Mesothelial cell of epicardium (in vitro differentiated cells): Measurements from ENCODE around the gene TSEN2. TPM values are rescaled to one million over a fixed set of nuclear protein-coding genes. Genes with fewer than 3 reads are reported as not detected.
"Not testable (repeated sequence)": the region's sequence is repeated elsewhere in the genome, so short reads cannot be mapped to it uniquely, and the experiment has no call there.

Experiments
- DNase-seq, 2 experiments: peaks; one replicate each; pipeline ENCODE4 v3.0.0; 2021; ENCODE audit warnings: low spot score in 2 of 2; ENCODE audit not compliant: unreplicated experiment in 2 of 2
- H3K27ac Mint-ChIP-seq: 2 replicates; pipeline ENCODE4 v1.8.0; 2021; ENCODE audit warnings: mixed read lengths
- H3K27me3 Mint-ChIP-seq: 2 replicates; pipeline ENCODE4 v1.8.0; 2021; ENCODE audit warnings: low read depth, mixed read lengths
- H3K36me3 Mint-ChIP-seq: 2 replicates; pipeline ENCODE4 v1.8.0; 2021; ENCODE audit warnings: mixed read lengths
- H3K4me1 Mint-ChIP-seq: 2 replicates; pipeline ENCODE4 v1.8.0; 2021; ENCODE audit warnings: mixed read lengths
- H3K4me3 Mint-ChIP-seq: 2 replicates; pipeline ENCODE4 v1.8.0; 2021; ENCODE audit warnings: mild to moderate bottlenecking, moderate library complexity, mixed read lengths
- H3K9me3 Mint-ChIP-seq: 2 replicates; pipeline ENCODE4 v1.8.0; 2021; ENCODE audit warnings: mixed read lengths
- total RNA-seq: library from RNA; stranded (reverse); gene quantifications from 3 replicates; pipeline ENCODE4 v1.2.1, GENCODE V29; 2021
- TF ChIP-seq, protein P1 (sequence below): fragments of 200-600 bp; sonication (generic); IDR thresholded peaks from one replicate; pipeline ENCODE4 v1.5.0; 2021; ENCODE audit warnings: antibody characterized with exemption; ENCODE audit not compliant: unreplicated experiment

The TSEN2 gene
- total RNA-seq, 1 donor from 2014 or later = 29.0 TPM

DNA sequence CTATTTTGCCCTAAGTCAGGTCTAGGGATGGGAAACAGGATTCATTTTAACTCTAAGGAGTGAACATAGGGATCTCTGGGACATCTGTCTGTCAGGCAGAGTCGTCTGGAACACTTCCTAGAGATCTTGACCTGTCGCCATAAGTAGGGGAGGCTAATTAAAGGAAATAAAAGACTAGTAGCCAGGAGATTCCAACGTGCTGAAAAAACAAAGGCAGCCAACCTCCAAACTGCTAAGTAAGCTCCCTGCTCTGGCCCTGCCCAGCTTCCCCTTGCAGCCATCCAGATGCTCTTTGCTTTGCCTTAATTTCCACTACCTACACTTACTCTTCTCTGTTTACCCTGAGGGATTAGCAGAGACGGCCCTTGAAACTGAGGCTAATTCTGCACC lies 18.4 kb upstream of the TSEN2 start:
- Mint-ChIP-seq H3K9me3 (no peaks in the 10 kb centered on the region), H3K27me3 (no peaks in the 10 kb centered on the region), H3K4me1 (peaks cover 10% of the 10 kb centered on the region), H3K4me3 (no peak overlapping the region), H3K36me3 (no peaks in the 10 kb centered on the region), H3K27ac (no peak overlapping the region)
- DNase-seq = no peak
- TF ChIP-seq, protein P1, sequence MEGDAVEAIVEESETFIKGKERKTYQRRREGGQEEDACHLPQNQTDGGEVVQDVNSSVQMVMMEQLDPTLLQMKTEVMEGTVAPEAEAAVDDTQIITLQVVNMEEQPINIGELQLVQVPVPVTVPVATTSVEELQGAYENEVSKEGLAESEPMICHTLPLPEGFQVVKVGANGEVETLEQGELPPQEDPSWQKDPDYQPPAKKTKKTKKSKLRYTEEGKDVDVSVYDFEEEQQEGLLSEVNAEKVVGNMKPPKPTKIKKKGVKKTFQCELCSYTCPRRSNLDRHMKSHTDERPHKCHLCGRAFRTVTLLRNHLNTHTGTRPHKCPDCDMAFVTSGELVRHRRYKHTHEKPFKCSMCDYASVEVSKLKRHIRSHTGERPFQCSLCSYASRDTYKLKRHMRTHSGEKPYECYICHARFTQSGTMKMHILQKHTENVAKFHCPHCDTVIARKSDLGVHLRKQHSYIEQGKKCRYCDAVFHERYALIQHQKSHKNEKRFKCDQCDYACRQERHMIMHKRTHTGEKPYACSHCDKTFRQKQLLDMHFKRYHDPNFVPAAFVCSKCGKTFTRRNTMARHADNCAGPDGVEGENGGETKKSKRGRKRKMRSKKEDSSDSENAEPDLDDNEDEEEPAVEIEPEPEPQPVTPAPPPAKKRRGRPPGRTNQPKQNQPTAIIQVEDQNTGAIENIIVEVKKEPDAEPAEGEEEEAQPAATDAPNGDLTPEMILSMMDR = no peak

DNA sequence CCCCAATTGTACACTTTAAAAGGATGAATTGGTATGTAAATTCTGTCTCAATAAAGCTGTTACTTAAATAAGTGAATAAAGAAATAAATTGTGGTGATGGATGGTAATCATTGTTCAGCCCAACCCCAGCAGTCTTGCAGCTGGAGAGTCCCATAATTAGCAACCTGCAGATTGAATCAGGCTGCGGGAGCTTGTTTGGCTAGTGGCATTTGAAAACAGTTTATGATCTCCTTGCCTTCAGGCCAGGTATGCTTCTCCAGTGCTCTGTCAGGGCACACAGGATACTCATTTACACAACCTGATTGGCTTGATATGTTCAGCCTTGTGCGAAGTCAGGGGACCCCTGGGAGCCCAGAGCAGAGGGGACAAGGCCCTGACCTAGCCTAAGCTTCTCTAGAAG lies 16.5 kb upstream of the TSEN2 start:
- TF ChIP-seq, protein P1 = no peak
- peaks cover 18% of the 10 kb centered on the region for H3K4me1 Mint-ChIP-seq
- DNase-seq = no peak
- H3K9me3 Mint-ChIP-seq = no peaks in the 10 kb centered on the region
- H3K4me3 Mint-ChIP-seq = no peak overlapping the region
- H3K27me3 Mint-ChIP-seq = no peaks in the 10 kb centered on the region
- no peaks in the 10 kb centered on the region for H3K36me3 Mint-ChIP-seq
- no peak overlapping the region for H3K27ac Mint-ChIP-seq

DNA sequence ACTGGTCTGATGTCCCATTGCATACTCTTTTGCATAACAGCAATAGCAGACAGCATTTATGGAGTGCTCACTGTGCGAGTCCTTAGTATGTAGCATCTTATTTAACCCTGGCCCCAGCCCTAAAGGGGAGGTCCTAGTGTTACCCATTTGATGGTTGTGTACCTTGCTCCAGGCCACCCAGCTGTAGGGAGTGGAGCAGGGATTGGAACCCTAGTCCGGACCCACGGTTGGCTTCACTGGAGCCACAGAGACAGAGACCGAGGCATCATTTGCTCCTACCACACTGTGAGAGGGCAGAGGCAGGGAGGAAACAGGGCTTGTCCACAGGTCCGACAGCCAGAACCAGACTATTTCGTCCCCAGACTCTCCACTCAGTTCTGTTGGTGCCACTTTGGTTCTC lies 16.0 kb upstream of the TSEN2 start:
- no peak for DNase-seq
- TF ChIP-seq, protein P1 = no peak
- Mint-ChIP-seq H3K9me3 (no peaks in the 10 kb centered on the region), H3K36me3 (no peaks in the 10 kb centered on the region), H3K27ac (no peak overlapping the region), H3K4me3 (no peak overlapping the region), H3K27me3 (no peaks in the 10 kb centered on the region), H3K4me1 (peaks cover 19% of the 10 kb centered on the region)

DNA sequence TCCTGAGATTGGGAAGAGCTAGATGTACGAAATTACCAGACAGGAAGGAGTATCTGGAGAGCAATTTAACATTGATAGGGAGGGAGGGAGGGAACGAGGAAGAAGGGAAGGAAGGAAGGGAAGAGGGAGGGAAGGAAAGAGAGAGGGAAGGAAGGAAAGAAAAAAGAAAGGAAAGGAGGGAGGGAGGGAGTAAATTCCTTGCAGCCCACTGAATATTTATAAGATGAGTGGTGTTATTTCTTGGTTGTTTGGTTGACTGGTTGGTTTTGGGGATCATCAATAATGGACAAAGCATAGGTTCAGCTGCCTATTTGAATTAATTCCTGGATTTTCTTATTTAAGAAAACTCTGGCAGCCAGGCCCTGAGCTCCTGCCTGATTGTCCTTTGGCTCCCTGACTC lies 15.5 kb upstream of the TSEN2 start:
- no peak for DNase-seq
- no peak overlapping the region for H3K4me3 Mint-ChIP-seq
- peaks cover 19% of the 10 kb centered on the region for H3K4me1 Mint-ChIP-seq
- H3K9me3 Mint-ChIP-seq = no peaks in the 10 kb centered on the region
- H3K27me3 Mint-ChIP-seq = no peaks in the 10 kb centered on the region
- no peak overlapping the region for H3K27ac Mint-ChIP-seq
- no peaks in the 10 kb centered on the region for H3K36me3 Mint-ChIP-seq
- TF ChIP-seq, protein P1 = no peak

DNA sequence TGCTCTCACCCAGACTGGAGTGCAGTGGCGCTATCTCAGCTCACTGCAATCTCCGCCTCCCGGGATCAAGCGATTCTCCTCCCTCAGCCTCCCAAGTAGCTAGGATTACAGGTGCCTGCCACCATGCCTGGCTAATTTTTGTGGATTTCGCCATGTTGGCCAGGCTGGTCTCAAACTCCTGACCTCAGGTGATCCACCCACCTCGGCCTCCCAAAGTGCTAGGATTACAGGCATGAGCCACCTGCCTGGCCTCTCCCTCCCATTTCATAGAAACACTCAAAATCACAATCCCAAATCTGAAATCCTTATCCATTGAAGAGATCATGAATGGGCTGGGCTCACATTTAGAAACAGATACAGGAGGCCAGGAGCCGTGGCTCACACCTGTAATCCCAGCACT lies 15.1 kb upstream of the TSEN2 start:
- not testable (repeated sequence) for H3K27ac Mint-ChIP-seq, H3K4me3 Mint-ChIP-seq, H3K9me3 Mint-ChIP-seq, DNase-seq, H3K27me3 Mint-ChIP-seq, H3K36me3 Mint-ChIP-seq
- H3K4me1 Mint-ChIP-seq = peaks cover 19% of the 10 kb centered on the region

DNA sequence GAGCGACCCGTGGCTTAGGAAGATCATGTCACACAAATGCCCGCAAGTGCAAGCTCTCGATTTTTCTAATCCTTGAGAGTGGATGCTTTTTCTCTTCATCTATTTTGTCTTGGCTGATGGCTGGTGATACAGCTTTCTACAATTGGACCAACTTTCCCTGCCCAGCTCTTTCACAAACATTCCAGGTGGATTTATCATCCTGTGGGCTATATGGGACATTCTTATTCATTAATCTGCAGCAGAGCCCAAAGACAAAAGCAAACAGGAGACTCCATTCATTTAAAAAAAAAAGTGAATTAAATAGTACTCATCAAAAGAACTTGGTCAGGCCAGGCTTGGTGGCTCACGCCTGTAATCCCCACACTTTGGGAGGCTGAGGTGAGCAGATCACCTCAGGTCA lies 14.2 kb upstream of the TSEN2 start:
- no peaks in the 10 kb centered on the region for H3K36me3 Mint-ChIP-seq
- no peak overlapping the region for H3K4me3 Mint-ChIP-seq
- TF ChIP-seq, protein P1 = no peak
- no peak for DNase-seq
- H3K9me3 Mint-ChIP-seq = no peaks in the 10 kb centered on the region
- H3K4me1 Mint-ChIP-seq = peaks cover 19% of the 10 kb centered on the region
- no peaks in the 10 kb centered on the region for H3K27me3 Mint-ChIP-seq
- no peak overlapping the region for H3K27ac Mint-ChIP-seq
